Peyer's patch (tissue), 4 donors: ENCODE data around the gene WAPL.

Experiments used
- CTCF ChIP-seq, 6 experiments: fragments of 450-650 bp in 4 of 6; fragments of 200-600 bp in 2 of 6; sonication (generic) in 1 of 6; IDR thresholded peaks; one replicate each; pipeline ENCODE4 v1.5.1; 2017 to 2019; ENCODE audit warnings: antibody characterized with exemption in 6 of 6, mild to moderate bottlenecking in 3 of 6, moderate library complexity in 1 of 6
- POLR2A ChIP-seq, 2 donors: fragments of 450-650 bp; IDR thresholded peaks; one replicate each; pipeline ENCODE4 v1.5.1; 2017; ENCODE audit warnings: antibody characterized with exemption in 2 of 2, mild to moderate bottlenecking in 2 of 2, moderate library complexity in 2 of 2

- TF ChIP-seq CTCF (IDR thresholded peaks at IDR 0.05) = no peak
- no peak for TF ChIP-seq POLR2A (IDR thresholded peaks at IDR 0.05)
These were observed 119.2 kb downstream of the WAPL start for GRCh38 chr10:86402283-86402941.
